NCI-H2227 treated with DMSO at 0.1 percent for 48 hours (cell line): ENCODE data around the gene FAM219B.
"Not testable (repeated sequence)": the region's sequence is repeated elsewhere in the genome, so short reads cannot be mapped to it uniquely, and the experiment has no call there.

Experiments
- DNase-seq: peaks from one replicate; lab custom pipeline; 2025; lab: John Stamatoyannopoulos, UW

The FAM219B gene

GRCh38 chr15:74903676-74904075, 3.0 kb downstream of the FAM219B start:
- no peak for DNase-seq

DNA sequence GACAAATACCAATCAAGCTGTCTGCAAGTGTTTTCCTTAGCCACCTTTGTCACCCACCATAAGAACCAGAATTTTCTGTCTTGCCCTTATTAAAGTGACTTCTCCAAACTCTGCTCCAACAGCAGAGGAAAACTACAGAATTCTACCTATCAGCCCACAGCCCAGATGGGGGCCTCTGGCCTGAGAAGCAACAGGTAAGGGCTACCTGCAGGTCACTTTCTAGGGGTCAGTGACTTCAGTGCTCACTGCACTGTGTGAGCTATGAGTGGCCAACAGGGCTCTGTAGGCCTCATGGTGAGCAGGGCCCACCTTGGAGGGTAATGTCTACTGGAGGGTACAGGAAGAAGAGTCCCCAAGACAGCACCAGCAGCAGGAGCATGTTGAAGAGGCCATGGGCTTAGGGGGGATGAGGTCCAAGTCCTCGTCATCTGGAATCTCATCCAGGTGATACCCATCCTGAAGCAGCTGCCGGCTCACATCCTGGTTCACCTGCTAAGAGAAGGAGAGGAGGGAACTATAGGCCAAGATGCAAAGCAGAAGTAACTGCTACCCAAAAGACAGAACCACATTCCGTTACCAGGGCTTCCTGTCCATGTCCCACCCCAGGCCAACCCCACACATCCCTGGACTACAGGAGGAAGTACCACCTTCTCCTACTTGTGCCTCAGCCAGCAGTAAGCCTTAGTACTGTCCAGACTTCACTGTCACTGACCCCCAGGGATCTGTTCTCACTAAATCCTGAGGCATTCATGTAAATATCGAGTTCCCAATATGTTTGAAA, 4.2 kb downstream of the FAM219B start:
- DNase-seq, result no peak

GRCh38 chr15:74901612-74902063, 5.0 kb downstream of the FAM219B start:
- DNase-seq, result no peak

GRCh38 chr15:74897300-74897701, 9.3 kb downstream of the FAM219B start:
- no peak for DNase-seq

DNA sequence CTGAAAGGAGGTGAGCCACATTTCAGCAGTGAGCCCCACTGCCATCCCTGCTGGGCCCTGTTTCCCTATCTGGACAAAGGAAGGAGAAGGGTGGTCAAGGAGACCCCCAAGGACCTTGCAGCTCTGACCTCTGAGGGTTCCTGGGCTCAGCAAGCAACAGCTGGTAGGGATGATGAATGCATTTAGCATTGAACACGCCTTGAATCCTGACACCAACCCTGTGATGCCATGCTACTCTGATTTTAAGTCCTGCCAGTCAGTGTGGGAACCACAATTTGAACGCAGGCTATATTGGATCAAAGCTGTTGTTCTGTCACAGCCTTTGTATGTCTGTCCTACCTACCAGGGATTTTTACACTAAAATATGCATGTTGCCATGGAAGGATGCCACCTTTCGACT, 10.3 kb downstream of the FAM219B start:
- no peak for DNase-seq

GRCh38 chr15:74895830-74896229, 10.8 kb downstream of the FAM219B start:
- no peak for DNase-seq

DNA sequence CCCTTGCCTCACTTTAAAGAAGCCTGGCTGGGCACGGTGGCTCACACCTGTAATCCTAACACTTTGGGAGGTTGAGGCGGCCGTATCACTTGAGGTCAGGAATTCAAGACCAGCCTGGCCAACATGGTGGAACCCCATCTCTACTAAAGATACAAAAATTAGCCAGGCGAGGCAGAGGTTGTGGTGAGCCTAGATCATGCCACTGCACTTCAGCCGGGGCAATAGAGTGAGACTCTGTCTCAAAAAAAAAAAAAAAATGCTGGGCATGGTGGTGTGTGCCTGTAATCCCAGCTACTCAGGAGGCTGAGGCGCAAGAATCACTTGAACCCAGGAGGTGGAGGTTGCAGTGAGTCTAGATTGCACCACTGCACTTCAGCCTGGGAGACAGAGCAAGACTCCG, 12.3 kb downstream of the FAM219B start:
- not testable (repeated sequence) for DNase-seq

GRCh38 chr15:74893627-74894026, 13.0 kb downstream of the FAM219B start:
- no peak for DNase-seq

DNA sequence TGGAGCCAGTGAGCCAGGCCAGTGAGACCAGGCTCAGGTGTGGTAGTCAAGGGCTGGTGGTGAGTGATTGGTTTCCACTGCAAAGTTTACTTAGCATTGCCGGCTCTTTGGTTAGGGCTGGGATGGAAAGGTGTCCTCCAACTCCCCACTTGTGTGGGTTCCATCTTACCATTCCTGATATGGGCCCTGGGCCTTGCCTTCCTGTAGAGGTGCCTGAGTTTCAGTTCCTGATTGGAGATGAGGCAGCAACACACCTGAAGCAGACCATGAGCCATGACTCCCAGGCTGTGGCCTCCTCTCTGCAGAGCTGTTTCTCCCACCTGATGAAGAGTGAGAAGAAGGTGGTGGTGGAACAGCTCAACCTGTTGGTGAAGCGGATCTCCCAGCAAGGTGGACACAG, 13.7 kb downstream of the FAM219B start:
- no peak for DNase-seq

DNA sequence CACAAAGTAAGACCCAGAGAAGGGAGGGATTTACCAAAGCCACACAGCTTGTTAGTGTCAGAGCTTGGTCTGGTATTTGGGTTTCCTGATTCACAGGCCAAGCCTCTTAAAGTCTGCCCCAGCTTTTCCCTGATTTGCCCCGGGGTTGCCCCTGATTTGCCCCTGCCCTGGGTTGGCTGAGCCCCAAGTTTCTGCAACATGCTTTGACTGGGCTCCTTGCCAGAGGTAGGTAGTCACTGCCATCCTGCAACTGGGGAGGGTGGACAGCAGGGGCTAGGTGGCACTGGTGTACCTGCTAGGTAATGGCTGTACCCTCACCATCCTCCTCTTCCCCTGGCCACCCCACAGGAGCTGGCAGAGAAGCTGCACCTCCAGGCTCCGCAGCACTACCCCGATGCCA, 14.3 kb downstream of the FAM219B start:
- no peak for DNase-seq

- DNase-seq, result no peak
Measured at GRCh38 chr15:74891469-74891868, 15.2 kb downstream of the FAM219B start.

GRCh38 chr15:74890665-74890960, 16.0 kb downstream of the FAM219B start:
- no peak for DNase-seq

DNA sequence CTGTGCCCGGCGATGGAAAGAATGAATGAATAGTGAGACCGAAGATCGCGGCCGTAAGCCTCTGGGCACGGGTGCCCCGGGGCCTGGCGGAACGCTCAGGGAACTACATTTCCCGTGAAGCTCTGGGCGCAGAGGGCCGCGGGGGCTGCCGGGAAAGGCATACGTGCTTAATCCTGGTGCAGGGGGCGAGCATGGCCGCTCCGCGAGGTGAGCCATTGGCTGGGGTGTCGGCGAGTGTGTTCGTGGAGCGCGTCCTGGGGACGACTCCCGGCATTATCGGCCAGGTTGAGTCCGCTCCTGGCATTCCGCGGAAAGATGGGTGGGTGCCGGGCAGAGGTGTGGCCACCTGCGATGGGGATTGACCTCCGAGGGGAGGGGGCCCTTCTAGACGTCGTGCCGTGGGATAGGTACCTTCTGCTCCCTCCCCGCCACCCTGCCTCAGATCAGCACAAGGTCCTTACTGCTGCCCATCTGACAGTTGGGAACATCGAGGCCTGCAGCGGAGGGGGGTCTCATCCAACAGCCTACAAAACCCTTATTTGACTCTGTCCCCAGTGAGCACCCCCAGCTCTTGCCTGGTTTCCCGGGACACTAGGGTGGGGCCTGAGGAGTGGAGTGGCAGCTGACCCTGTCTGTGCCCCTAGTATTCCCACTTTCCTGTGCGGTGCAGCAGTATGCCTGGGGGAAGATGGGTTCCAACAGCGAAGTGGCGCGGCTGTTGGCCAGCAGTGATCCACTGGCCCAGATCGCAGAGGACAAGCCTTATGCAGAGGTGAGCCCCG, 16.6 kb downstream of the FAM219B start, which contains the start of gene MPI:
TSS of gene MPI (plus strand) at position 160 of the 782 bp plus-strand sequence. CDS start at position 192, 32 bp downstream.
- DNase-seq, result peak; percentile 56

- peak; percentile 56 for DNase-seq
Measured at GRCh38 chr15:74889390-74889882, 17.2 kb downstream of the FAM219B start.

DNA sequence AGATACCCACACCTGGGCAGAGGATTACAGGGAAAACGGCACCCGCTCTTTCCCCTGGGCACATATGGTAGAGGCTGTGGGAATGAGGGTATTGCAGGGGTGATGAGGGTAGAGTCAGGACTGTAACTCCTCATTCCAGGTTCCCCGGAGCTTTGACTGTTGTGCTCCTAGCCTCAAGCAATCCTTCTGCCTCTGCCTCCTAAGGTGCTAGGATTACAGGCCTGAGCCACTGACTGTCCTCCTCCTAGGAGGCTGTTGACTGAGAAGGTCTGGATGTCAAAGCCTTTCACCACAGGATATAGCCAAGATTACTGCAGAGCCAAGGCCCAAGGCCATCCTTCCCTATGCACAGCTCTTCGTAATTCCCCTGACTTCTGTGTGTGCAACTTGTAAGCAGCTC, 17.9 kb downstream of the FAM219B start:
- no peak for DNase-seq

- not testable (repeated sequence) for DNase-seq
Measured at GRCh38 chr15:74887537-74888193, 19.0 kb downstream of the FAM219B start.

- DNase-seq, result no peak
Measured at GRCh38 chr15:74885461-74885860, 21.2 kb downstream of the FAM219B start.

- no peak for DNase-seq
Measured at GRCh38 chr15:74884428-74885223, 22.0 kb downstream of the FAM219B start.

DNA sequence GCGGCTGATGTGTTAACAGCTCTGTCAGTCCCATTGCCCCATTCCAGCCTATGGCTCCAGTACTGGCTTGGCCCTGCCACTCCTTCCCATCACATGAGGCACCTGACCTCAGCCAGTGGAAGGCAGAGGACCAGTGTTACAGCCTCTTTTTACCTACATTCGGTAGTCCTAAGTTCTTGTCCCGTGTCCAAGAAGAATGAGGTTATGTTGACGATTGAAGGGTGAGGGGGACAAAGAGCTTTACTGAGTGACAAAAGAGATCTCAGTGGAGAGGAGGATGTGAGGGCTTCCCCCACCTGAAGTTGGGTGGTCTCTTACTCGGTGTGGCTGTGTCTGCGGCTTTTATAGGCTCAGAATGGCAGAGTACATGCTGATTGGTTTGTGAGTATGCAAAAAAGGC, 24.1 kb downstream of the FAM219B start:
- DNase-seq, result no peak

- no peak for DNase-seq
Measured at GRCh38 chr15:74878273-74878672, 28.4 kb downstream of the FAM219B start.

DNA sequence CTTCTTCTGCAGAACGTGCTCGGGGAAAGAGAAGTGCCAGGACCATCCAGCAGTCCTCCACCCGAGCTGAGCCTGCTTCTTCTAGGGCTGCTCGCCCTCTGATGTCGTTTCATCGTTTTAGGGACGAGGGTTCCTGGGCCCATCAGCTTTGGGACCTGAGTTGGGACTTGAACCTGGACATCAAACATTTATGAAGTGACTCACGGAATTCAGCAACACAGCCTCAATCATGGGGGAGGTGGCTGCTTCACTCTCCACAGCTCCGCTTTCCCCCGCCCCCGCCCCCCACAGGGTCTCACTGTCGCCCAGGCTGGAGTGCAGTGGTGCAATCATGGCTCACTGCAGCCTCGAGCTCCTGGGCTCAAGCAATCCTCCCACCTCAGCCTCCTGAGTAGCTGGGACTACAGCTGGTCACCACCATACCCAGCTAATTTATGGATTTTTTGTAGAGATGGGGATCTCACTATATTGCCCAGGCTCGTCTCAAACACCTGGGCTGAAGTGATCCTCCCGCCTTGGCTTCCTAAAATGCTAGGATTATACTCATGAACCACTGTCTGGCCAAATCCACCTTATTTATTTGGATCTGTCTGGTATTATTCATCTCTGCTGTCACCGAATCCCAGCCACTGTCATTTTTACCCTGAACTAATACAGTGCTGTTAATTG, 32.8 kb downstream of the FAM219B start:
- DNase-seq, result peak; percentile 18
